A549 (cell line): Measurements from ENCODE around the gene PTPRD. TPM values are rescaled to one million over a fixed set of nuclear protein-coding genes. Genes with fewer than 3 reads are reported as not detected.

ENCODE experiments used
- ATAC-seq, 2 experiments: fragments of 200-7000 bp in 1 of 2; fragments of >200 bp in 1 of 2; cut with Nextera tagmentation in 1 of 2; cut with Tn5 transposase in 1 of 2; 3 replicates each; pipeline versions ENCODE4 v1.8.0 to v1.9.1; 2018 to 2020; ENCODE audit warnings: mild to moderate bottlenecking in 1 of 2, moderate library complexity in 1 of 2
- CTCF ChIA-PET: fragments of 300-600 bp; sonication (Branson Sonifier 250); formaldehyde crosslinking; extraction: SDS; loops from one replicate; lab custom pipeline; 2021; ENCODE audit warnings: antibody characterized with exemption, inconsistent platforms; lab: Yijun Ruan, JAX
- POLR2A ChIA-PET: fragments of 350-600 bp; formaldehyde crosslinking; extraction: SDS; loops from one replicate; lab custom pipeline; 2021; ENCODE audit warnings: antibody characterized with exemption, inconsistent platforms; lab: Yijun Ruan, JAX
- DNase-seq, 2 experiments: peaks; one replicate each; pipeline versions ENCODE4 v3.0.0 to v3.0.0-alpha.2; 2011 to 2016; ENCODE audit warnings: low read depth in 1 of 2, low spot score in 1 of 2
- FAIRE-seq: peaks from 2 replicates; lab custom pipeline; 2011; peaks lifted over from hg19 to GRCh38; lab: Jason Lieb, UNC
- H3K27ac ChIP-seq, 2 experiments: fragments of >200 bp; sonication (Bioruptor Twin); formaldehyde crosslinking; 3 replicates each; pipeline ENCODE4 v1.5.1; 2016 to 2017
- H3K4me1 ChIP-seq: fragments of >200 bp; sonication (Bioruptor Twin); formaldehyde crosslinking; 3 replicates; pipeline ENCODE4 v1.6.1; 2016
- H3K4me2 ChIP-seq: fragments of >200 bp; sonication (Bioruptor Twin); formaldehyde crosslinking; 3 replicates; pipeline ENCODE4 v1.6.1; 2016
- H3K4me3 ChIP-seq: fragments of >200 bp; sonication (Bioruptor Twin); formaldehyde crosslinking; 3 replicates; pipeline ENCODE4 v1.5.1; 2016
- H3K9me3 ChIP-seq: fragments of >200 bp; sonication (Bioruptor Twin); formaldehyde crosslinking; 3 replicates; pipeline ENCODE4 v1.6.1; 2016
- BHLHE40 ChIP-seq: IDR thresholded peaks from 2 replicates; pipeline ENCODE4 v1.6.1; 2012; ENCODE audit warnings: low read depth, low read length, inconsistent platforms
- CBX2 ChIP-seq: fragments of 200-600 bp; sonication (generic); IDR thresholded peaks from 2 replicates; pipeline ENCODE4 v1.6.1; 2016; ENCODE audit warnings: low read depth, mild to moderate bottlenecking, borderline replicate concordance
- CHD4 ChIP-seq: fragments of 200-600 bp; sonication (generic); IDR thresholded peaks from 2 replicates; pipeline ENCODE4 v1.6.1; 2016; ENCODE audit warnings: antibody characterized with exemption, mild to moderate bottlenecking, borderline replicate concordance
- EHF ChIP-seq: fragments of 250-450 bp; sonication (Bioruptor Pico); IDR thresholded peaks from 2 replicates; pipeline ENCODE4 v1.5.0; 2020; ENCODE audit warnings: mild to moderate bottlenecking
- EHMT2 ChIP-seq: fragments of 200-600 bp; sonication (generic); IDR thresholded peaks from 2 replicates; pipeline ENCODE4 v1.6.1; 2016; ENCODE audit warnings: antibody characterized with exemption, low read depth, mild to moderate bottlenecking, moderate library complexity
- EP300 ChIP-seq, 2 experiments: fragments of >200 bp; sonication (Bioruptor Twin); formaldehyde crosslinking; IDR thresholded peaks; 2 replicates in 1 of 2; 3 replicates in 1 of 2; pipeline ENCODE4 v1.6.1; 2016 to 2017
- FOSL2 ChIP-seq, 2 experiments: fragments of 450-650 bp in 1 of 2; fragments of >200 bp in 1 of 2; sonication (Bioruptor Twin) in 1 of 2; formaldehyde crosslinking; IDR thresholded peaks; 2 replicates each; pipeline versions ENCODE4 v1.5.0 to v1.6.1; 2016 to 2020; ENCODE audit warnings: mild to moderate bottlenecking in 1 of 2, moderate library complexity in 1 of 2
- FOXS1 ChIP-seq: fragments of 250-450 bp; sonication (Bioruptor Pico); IDR thresholded peaks from 2 replicates; pipeline ENCODE4 v1.5.0; 2020; ENCODE audit warnings: mild to moderate bottlenecking, moderate library complexity
- GATA3 ChIP-seq: IDR thresholded peaks from 2 replicates; pipeline ENCODE4 v1.6.1; 2012; ENCODE audit warnings: borderline replicate concordance
- HEYL ChIP-seq: fragments of 250-450 bp; sonication (Bioruptor Pico); IDR thresholded peaks from 2 replicates; pipeline ENCODE4 v1.8.0; 2021; ENCODE audit warnings: mild to moderate bottlenecking, moderate library complexity
- HOXB13 ChIP-seq: fragments of 250-450 bp; sonication (Bioruptor Pico); IDR thresholded peaks from 2 replicates; pipeline ENCODE4 v1.5.0; 2020; ENCODE audit warnings: low read depth, mild to moderate bottlenecking, moderate library complexity
- JUNB ChIP-seq: fragments of >200 bp; sonication (Bioruptor Twin); formaldehyde crosslinking; IDR thresholded peaks from 2 replicates; pipeline ENCODE4 v1.6.1; 2016
- KDM1A ChIP-seq: fragments of 200-600 bp; sonication (generic); IDR thresholded peaks from 2 replicates; pipeline ENCODE4 v1.6.1; 2016; ENCODE audit warnings: low read depth, mild to moderate bottlenecking
- MAFK ChIP-seq: fragments of 450-650 bp; IDR thresholded peaks from 2 replicates; pipeline ENCODE4 v1.6.1; 2014; ENCODE audit not compliant: partially characterized antibody
- MYC ChIP-seq: IDR thresholded peaks from 2 replicates; pipeline ENCODE4 v1.6.1; 2012; ENCODE audit warnings: mild to moderate bottlenecking, inconsistent platforms, low read length, improper control_type of control experiment, borderline replicate concordance
- NR3C1 ChIP-seq: fragments of >200 bp; sonication (Bioruptor Twin); formaldehyde crosslinking; IDR thresholded peaks from 3 replicates; pipeline ENCODE4 v1.6.1; 2017
- POLR2A ChIP-seq: IDR thresholded peaks from 2 replicates; pipeline ENCODE4 v1.6.1; 2012; ENCODE audit warnings: mild to moderate bottlenecking, low read length
- POLR2AphosphoS2 ChIP-seq: conservative IDR thresholded peaks from 2 replicates; pipeline ENCODE4 v1.6.1; 2012; ENCODE audit warnings: low read length, improper control_type of control experiment, inconsistent platforms
- RAD21 ChIP-seq, 2 experiments: fragments of >200 bp in 1 of 2; sonication (Bioruptor Twin) in 1 of 2; formaldehyde crosslinking in 1 of 2; IDR thresholded peaks in 1 of 2; conservative IDR thresholded peaks in 1 of 2; 2 replicates in 1 of 2; 3 replicates in 1 of 2; pipeline ENCODE4 v1.6.1; 2012 to 2018; ENCODE audit warnings: inconsistent platforms in 1 of 2
- RFX5 ChIP-seq: fragments of 450-650 bp; IDR thresholded peaks from 2 replicates; pipeline ENCODE4 v1.7.1; 2014; ENCODE audit warnings: antibody characterized with exemption, mild to moderate bottlenecking, moderate library complexity
- RNF2 ChIP-seq: fragments of 200-600 bp; sonication (generic); IDR thresholded peaks from 2 replicates; pipeline ENCODE4 v1.6.1; 2016; ENCODE audit warnings: low read depth, mild to moderate bottlenecking, antibody characterized with exemption, moderate library complexity, borderline replicate concordance
- SMC3 ChIP-seq: fragments of >200 bp; sonication (Bioruptor Twin); formaldehyde crosslinking; IDR thresholded peaks from 3 replicates; pipeline ENCODE4 v1.6.1; 2018; ENCODE audit warnings: inconsistent platforms
- ZNF302 ChIP-seq: fragments of 250-450 bp; sonication (Bioruptor Pico); IDR thresholded peaks from 2 replicates; pipeline ENCODE4 v1.9.0; 2021; ENCODE audit warnings: inconsistent platforms, mild to moderate bottlenecking, moderate library complexity
- WGBS: methylation state at CpG from one replicate; pipeline ENCODE4 v1.1.6; 2017; ENCODE audit errors: missing lambda C conversion rate; 5-methylcytosine and 5-hydroxymethylcytosine counted together
- polyA plus RNA-seq, 4 experiments: library from polyadenylated mRNA; depleted of rRNA in 3 of 4; stranded (reverse); fragments of >200 nt; fragmentation: RNase III in 1 of 4; extraction: RNeasy Plus Mini Kit Qiagen cat#74134 plus additional on column Dnase treatment in 1 of 4; gene quantifications; 2 replicates in 3 of 4; 3 replicates in 1 of 4; pipeline ENCODE4 v1.2.3, GENCODE V29; 2011 to 2017
- TF ChIP-seq, protein P1 (sequence below): IDR thresholded peaks from 2 replicates; pipeline ENCODE4 v1.6.1; 2012
- TF ChIP-seq, protein P2 (sequence below): fragments of 250-450 bp; sonication (Bioruptor Pico); IDR thresholded peaks from 2 replicates; pipeline ENCODE4 v1.5.0; 2020; ENCODE audit warnings: low read depth, mild to moderate bottlenecking, moderate library complexity
- TF ChIP-seq, protein P3 (sequence below): fragments of 450-650 bp; IDR thresholded peaks from 2 replicates; pipeline ENCODE4 v1.6.1; 2014; ENCODE audit warnings: antibody characterized with exemption
- TF ChIP-seq, protein P4 (sequence below): fragments of >200 bp; sonication (Bioruptor Twin); formaldehyde crosslinking; IDR thresholded peaks from 3 replicates; pipeline ENCODE4 v1.6.1; 2016
- TF ChIP-seq, protein P5 (sequence below): IDR thresholded peaks from 2 replicates; pipeline ENCODE4 v1.6.1; 2012

Gene PTPRD
- polyA plus RNA-seq, 2 of the 4 experiments (the other 2 are of a cell fraction) = 0.39 to 1.3 TPM

DNA sequence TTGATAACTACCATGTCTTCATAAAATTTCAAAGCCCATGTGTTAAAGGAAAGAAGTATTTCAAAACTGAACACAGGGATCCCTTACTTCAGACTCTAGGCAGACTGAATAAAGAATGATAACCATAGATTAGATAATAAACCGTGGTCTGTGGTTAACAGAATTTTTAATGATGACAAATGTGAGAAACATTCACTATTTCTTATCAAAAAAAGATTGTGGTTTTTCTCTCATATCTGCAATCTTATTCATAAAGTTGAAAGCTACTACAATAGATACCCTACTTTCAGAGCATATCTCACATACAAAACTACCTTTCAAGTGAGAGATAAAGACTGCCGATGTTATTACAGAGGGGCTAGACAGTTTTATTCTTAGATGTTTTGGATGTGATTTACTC lies 1996.4 kb downstream of the PTPRD start:
- H3K4me3 ChIP-seq = no peak overlapping the region
- TF ChIP-seq, protein P1, sequence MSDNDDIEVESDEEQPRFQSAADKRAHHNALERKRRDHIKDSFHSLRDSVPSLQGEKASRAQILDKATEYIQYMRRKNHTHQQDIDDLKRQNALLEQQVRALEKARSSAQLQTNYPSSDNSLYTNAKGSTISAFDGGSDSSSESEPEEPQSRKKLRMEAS = no peak
- no peak for TF ChIP-seq JUNB
- no peak for TF ChIP-seq FOSL2 (IDR thresholded peaks at IDR 0.05)
- TF ChIP-seq FOSL2 (CRISPR knock-in tag; IDR thresholded peaks at IDR 0.05) = no peak
- no peak for TF ChIP-seq POLR2A
- no peak for TF ChIP-seq NR3C1
- TF ChIP-seq BHLHE40 = no peak
- TF ChIP-seq, protein P2, sequence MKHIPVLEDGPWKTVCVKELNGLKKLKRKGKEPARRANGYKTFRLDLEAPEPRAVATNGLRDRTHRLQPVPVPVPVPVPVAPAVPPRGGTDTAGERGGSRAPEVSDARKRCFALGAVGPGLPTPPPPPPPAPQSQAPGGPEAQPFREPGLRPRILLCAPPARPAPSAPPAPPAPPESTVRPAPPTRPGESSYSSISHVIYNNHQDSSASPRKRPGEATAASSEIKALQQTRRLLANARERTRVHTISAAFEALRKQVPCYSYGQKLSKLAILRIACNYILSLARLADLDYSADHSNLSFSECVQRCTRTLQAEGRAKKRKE = no peak
- TF ChIP-seq HOXB13 = no peak
- TF ChIP-seq, all 56 proteins: peak for 0
- ATAC-seq (no peak), DNase-seq (no peak), FAIRE-seq (no peak)
- ChIA-PET CTCF (no interaction called here), POLR2A (no interaction called here)
- Histone ChIP-seq H3K27ac (no peak overlapping the region), H3K4me2 (no peak overlapping the region), H3K4me1 (no peaks in the 10 kb centered on the region), H3K9me3 (no peaks in the 10 kb centered on the region)
- WGBS = 41% methylated on average over 2 of the region's 2 CpGs

DNA sequence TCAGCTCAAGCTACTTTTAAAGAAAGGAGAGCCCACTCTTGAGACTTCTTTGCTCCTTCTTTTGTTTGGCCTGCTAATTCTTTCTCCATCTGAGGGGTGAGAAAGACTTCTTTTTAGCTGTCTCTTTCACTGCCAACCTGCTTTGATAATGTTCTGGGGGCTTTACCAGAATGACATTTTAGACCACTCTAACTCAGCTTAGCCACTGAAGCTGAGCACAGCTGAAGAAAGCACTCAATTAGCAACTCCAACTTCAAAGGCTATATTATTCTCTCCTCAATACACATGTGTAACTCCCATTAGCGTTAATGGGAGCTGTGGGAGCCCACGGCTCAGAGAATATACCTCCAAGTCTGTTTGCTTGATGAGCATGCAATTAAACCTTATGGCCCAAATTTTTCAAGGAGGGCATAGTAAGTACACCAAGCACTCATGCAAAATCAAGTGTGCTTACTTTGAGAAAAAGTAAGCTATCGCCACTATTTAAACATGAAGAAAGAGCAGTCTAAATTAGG lies 1997.8 kb downstream of the PTPRD start:
- Histone ChIP-seq H3K4me3 (no peak overlapping the region), H3K27ac (no peak overlapping the region), H3K4me1 (no peaks in the 10 kb centered on the region), H3K4me2 (no peak overlapping the region), H3K9me3 (no peaks in the 10 kb centered on the region)
- FAIRE-seq (no peak), ATAC-seq (no peak), DNase-seq (no peak)
- 14% methylated on average over 3 of the region's 3 CpGs for WGBS
- ChIA-PET POLR2A (no interaction called here), CTCF (interaction anchor here (1.0 kb wide), 2 partner anchors 14 to 66 kb away, joined by 3 read pairs; no protein-coding TSS in a partner anchor)
- TF ChIP-seq POLR2AphosphoS2 (no peak), EHMT2 (no peak), RNF2 (no peak), KDM1A (no peak), MYC (no peak), RFX5 (no peak), GATA3 (no peak), SMC3 (no peak), JUNB (no peak), ZNF302 (CRISPR knock-in tag) (no peak), POLR2A (no peak), CHD4 (no peak)
- TF ChIP-seq, protein P3, sequence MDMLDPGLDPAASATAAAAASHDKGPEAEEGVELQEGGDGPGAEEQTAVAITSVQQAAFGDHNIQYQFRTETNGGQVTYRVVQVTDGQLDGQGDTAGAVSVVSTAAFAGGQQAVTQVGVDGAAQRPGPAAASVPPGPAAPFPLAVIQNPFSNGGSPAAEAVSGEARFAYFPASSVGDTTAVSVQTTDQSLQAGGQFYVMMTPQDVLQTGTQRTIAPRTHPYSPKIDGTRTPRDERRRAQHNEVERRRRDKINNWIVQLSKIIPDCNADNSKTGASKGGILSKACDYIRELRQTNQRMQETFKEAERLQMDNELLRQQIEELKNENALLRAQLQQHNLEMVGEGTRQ = no peak
- TF ChIP-seq, protein P2 = no peak
- TF ChIP-seq, protein P4, sequence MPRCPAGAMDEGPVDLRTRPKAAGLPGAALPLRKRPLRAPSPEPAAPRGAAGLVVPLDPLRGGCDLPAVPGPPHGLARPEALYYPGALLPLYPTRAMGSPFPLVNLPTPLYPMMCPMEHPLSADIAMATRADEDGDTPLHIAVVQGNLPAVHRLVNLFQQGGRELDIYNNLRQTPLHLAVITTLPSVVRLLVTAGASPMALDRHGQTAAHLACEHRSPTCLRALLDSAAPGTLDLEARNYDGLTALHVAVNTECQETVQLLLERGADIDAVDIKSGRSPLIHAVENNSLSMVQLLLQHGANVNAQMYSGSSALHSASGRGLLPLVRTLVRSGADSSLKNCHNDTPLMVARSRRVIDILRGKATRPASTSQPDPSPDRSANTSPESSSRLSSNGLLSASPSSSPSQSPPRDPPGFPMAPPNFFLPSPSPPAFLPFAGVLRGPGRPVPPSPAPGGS = no peak

DNA sequence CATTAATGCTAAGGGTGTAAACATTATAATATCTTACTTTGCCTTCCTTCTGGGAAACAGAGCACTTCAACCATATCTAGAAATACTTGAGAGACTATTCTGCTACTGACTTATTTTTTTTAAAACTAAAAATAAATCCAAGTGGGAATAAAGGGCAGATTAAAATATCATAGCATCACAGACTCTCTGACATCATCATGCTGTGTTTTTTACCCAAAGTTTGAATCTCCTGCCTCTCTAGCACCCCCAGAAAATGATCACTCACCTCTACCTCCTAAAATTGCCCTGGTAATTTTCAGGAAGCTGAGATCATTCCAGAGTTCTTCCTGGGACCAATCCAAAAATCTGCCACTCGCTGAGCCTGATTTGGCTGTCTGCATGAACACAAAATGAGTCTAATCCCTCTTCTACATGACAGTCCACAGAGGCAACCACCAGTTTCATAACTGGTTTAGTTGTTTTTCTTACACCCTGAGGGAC lies 1999.4 kb downstream of the PTPRD start:
- FAIRE-seq = no peak
- Histone ChIP-seq H3K4me3 (no peak overlapping the region), H3K9me3 (no peaks in the 10 kb centered on the region), H3K4me2 (no peak overlapping the region), H3K4me1 (no peaks in the 10 kb centered on the region)
- CTCF ChIA-PET = no interaction called here
- DNase-seq = no peak
- 0% methylated on average over 1 of the region's 1 CpG for WGBS
- POLR2A ChIA-PET = no interaction called here
- TF ChIP-seq HEYL (CRISPR knock-in tag) (no peak), FOXS1 (CRISPR knock-in tag) (no peak), EP300 (IDR thresholded peaks at IDR 0.05) (no peak), GATA3 (no peak), RAD21 (conservative IDR thresholded peaks at IDR 0.05 in 1 of 2, IDR thresholded peaks at IDR 0.05 in 1 of 2) (no peak), CBX2 (no peak), EHF (CRISPR knock-in tag) (no peak), MAFK (no peak)
- TF ChIP-seq, protein P3 = no peak
- TF ChIP-seq, protein P5, sequence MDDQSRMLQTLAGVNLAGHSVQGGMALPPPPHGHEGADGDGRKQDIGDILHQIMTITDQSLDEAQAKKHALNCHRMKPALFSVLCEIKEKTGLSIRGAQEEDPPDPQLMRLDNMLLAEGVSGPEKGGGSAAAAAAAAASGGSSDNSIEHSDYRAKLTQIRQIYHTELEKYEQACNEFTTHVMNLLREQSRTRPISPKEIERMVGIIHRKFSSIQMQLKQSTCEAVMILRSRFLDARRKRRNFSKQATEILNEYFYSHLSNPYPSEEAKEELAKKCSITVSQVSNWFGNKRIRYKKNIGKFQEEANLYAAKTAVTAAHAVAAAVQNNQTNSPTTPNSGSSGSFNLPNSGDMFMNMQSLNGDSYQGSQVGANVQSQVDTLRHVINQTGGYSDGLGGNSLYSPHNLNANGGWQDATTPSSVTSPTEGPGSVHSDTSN = no peak
- TF ChIP-seq, all 56 proteins: peak for 0
- no peak overlapping the region for H3K27ac ChIP-seq
- no peak for ATAC-seq
